Measurements from ENCODE around the gene CACNA1S.

CACNA1S gene

GRCh38 chr1:201104141-201104540 is 8.1 kb downstream of the CACNA1S start:
- TF ChIP-seq USF1 (IDR thresholded peaks at IDR 0.05) = no peak
- TF ChIP-seq NFIC (IDR thresholded peaks at IDR 0.05) = no peak
- no peak for TF ChIP-seq ZBTB7A (IDR thresholded peaks at IDR 0.05; ENCODE audit: low read depth)
- no peak for TF ChIP-seq TAF1 (IDR thresholded peaks at IDR 0.05; ENCODE audit: low read depth)

- no peak for TF ChIP-seq RAD21 (IDR thresholded peaks at IDR 0.05; ENCODE audit: low read depth)
- no peak for TF ChIP-seq CREB1 (IDR thresholded peaks at IDR 0.05; ENCODE audit: low read depth)
- no peak for TF ChIP-seq EP300 (IDR thresholded peaks at IDR 0.05; ENCODE audit: borderline replicate concordance)
- no peak for TF ChIP-seq TEAD4 (IDR thresholded peaks at IDR 0.05)
- TF ChIP-seq MAX (IDR thresholded peaks at IDR 0.05) = no peak
- no peak for TF ChIP-seq FOXM1 (IDR thresholded peaks at IDR 0.05; ENCODE audit: borderline replicate concordance, low read depth)
- no peak for TF ChIP-seq ZBTB7A (IDR thresholded peaks at IDR 0.05; ENCODE audit: low read depth)
- TF ChIP-seq USF1 (IDR thresholded peaks at IDR 0.05) = no peak
- TF ChIP-seq TCF12 (IDR thresholded peaks at IDR 0.05; ENCODE audit: low read depth) = no peak
- TF ChIP-seq TAF1 (IDR thresholded peaks at IDR 0.05; ENCODE audit: low read depth) = no peak
- TF ChIP-seq CEBPB (IDR thresholded peaks at IDR 0.05) = no peak
- no peak for TF ChIP-seq YY1 (IDR thresholded peaks at IDR 0.05; ENCODE audit: low read depth)
- TF ChIP-seq NFIC (IDR thresholded peaks at IDR 0.05) = no peak
Observed at GRCh38 chr1:201103666-201104065, 8.6 kb downstream of the CACNA1S start.

- no peak for TF ChIP-seq USF1 (IDR thresholded peaks at IDR 0.05)
- no peak for TF ChIP-seq CEBPB (IDR thresholded peaks at IDR 0.05)
- TF ChIP-seq ZBTB7A (IDR thresholded peaks at IDR 0.05; ENCODE audit: low read depth) = no peak
Observed at GRCh38 chr1:201100169-201100930, 11.9 kb downstream of the CACNA1S start.

GRCh38 chr1:201098992-201099677 is 13.1 kb downstream of the CACNA1S start:
- TF ChIP-seq CREB1 (IDR thresholded peaks at IDR 0.05; ENCODE audit: low read depth) (no peak), REST (IDR thresholded peaks at IDR 0.05; ENCODE audit: low read depth) (no peak), USF1 (IDR thresholded peaks at IDR 0.05) (no peak)

- no peak for TF ChIP-seq USF1 (IDR thresholded peaks at IDR 0.05)
- TF ChIP-seq CREB1 (IDR thresholded peaks at IDR 0.05; ENCODE audit: low read depth) = no peak
- TF ChIP-seq ZBTB7A (IDR thresholded peaks at IDR 0.05; ENCODE audit: low read depth) = no peak
- TF ChIP-seq EP300 (IDR thresholded peaks at IDR 0.05; ENCODE audit: borderline replicate concordance) = no peak
- TF ChIP-seq NFIC (IDR thresholded peaks at IDR 0.05) = no peak
- TF ChIP-seq RAD21 (IDR thresholded peaks at IDR 0.05; ENCODE audit: low read depth) = no peak
- no peak for TF ChIP-seq FOXM1 (IDR thresholded peaks at IDR 0.05; ENCODE audit: borderline replicate concordance, low read depth)
- TF ChIP-seq TAF1 (IDR thresholded peaks at IDR 0.05; ENCODE audit: low read depth) = no peak
- no peak for TF ChIP-seq TEAD4 (IDR thresholded peaks at IDR 0.05)
- TF ChIP-seq CEBPB (IDR thresholded peaks at IDR 0.05) = no peak
- no peak for TF ChIP-seq REST (IDR thresholded peaks at IDR 0.05; ENCODE audit: low read depth)
- no peak for TF ChIP-seq MAX (IDR thresholded peaks at IDR 0.05)
- TF ChIP-seq YY1 (IDR thresholded peaks at IDR 0.05; ENCODE audit: low read depth) = no peak
- no peak for TF ChIP-seq TCF12 (IDR thresholded peaks at IDR 0.05; ENCODE audit: low read depth)
- TF ChIP-seq EGR1 (IDR thresholded peaks at IDR 0.05) = no peak
Observed at GRCh38 chr1:201096977-201097856, 15.0 kb downstream of the CACNA1S start.
